Eye (tissue), 1 donor: Measurements from ENCODE around the gene ADGRL3.
"Not testable (repeated sequence)": the region's sequence is repeated elsewhere in the genome, so short reads cannot be mapped to it uniquely, and the experiment has no call there.

ENCODE experiments used
- DNase-seq: peaks from one replicate; pipeline ENCODE4 v3.0.0-alpha.2; 2015

Gene ADGRL3

GRCh38 chr4:61207156-61207555, 7.0 kb downstream of the ADGRL3 start:
- DNase-seq: not testable (repeated sequence)

GRCh38 chr4:61210186-61210939, 10.2 kb downstream of the ADGRL3 start:
- DNase-seq: peak; percentile 56

- no peak for DNase-seq
Measured at GRCh38 chr4:61211781-61212180, 11.7 kb downstream of the ADGRL3 start.

- no peak for DNase-seq
Measured at GRCh38 chr4:61212788-61213187, 12.7 kb downstream of the ADGRL3 start.

GRCh38 chr4:61214680-61215079, 14.6 kb downstream of the ADGRL3 start:
- no peak for DNase-seq

- DNase-seq: no peak
Measured at GRCh38 chr4:61217222-61217621, 17.1 kb downstream of the ADGRL3 start.

- no peak for DNase-seq
Measured at GRCh38 chr4:61220556-61220955, 20.4 kb downstream of the ADGRL3 start.

- DNase-seq: no peak
Measured at GRCh38 chr4:61223385-61223784, 23.3 kb downstream of the ADGRL3 start.

GRCh38 chr4:61224573-61224972, 24.4 kb downstream of the ADGRL3 start:
- DNase-seq: no peak

GRCh38 chr4:61225656-61226055, 25.5 kb downstream of the ADGRL3 start:
- no peak for DNase-seq

GRCh38 chr4:61231421-61231820, 31.3 kb downstream of the ADGRL3 start:
- DNase-seq: no peak

- peak; percentile 31 for DNase-seq
Measured at GRCh38 chr4:61239250-61239649, 39.1 kb downstream of the ADGRL3 start.

GRCh38 chr4:61243962-61244361, 43.8 kb downstream of the ADGRL3 start:
- no peak for DNase-seq

- peak; percentile 39 for DNase-seq
Measured at GRCh38 chr4:61245069-61245714, 45.1 kb downstream of the ADGRL3 start.

- peak; percentile 70 for DNase-seq
Measured at GRCh38 chr4:61246034-61246433, 45.9 kb downstream of the ADGRL3 start.

- DNase-seq: no peak
Measured at GRCh38 chr4:61248705-61249104, 48.6 kb downstream of the ADGRL3 start.

- no peak for DNase-seq
Measured at GRCh38 chr4:61251129-61251528, 51.0 kb downstream of the ADGRL3 start.

GRCh38 chr4:61254406-61254805, 54.3 kb downstream of the ADGRL3 start:
- DNase-seq: no peak

GRCh38 chr4:61273233-61273632, 73.1 kb downstream of the ADGRL3 start:
- peak; percentile 8 for DNase-seq

- no peak for DNase-seq
Measured at GRCh38 chr4:61274286-61274685, 74.2 kb downstream of the ADGRL3 start.

GRCh38 chr4:61275241-61275640, 75.1 kb downstream of the ADGRL3 start:
- no peak for DNase-seq

- no peak for DNase-seq
Measured at GRCh38 chr4:61276029-61276428, 75.9 kb downstream of the ADGRL3 start.

GRCh38 chr4:61277785-61278760, 77.9 kb downstream of the ADGRL3 start:
- no peak for DNase-seq
